C4-2B (cell line): ENCODE results near the gene ANKRD33.

Source experiments
- ZFX ChIP-seq: fragments of 450-650 bp; IDR thresholded peaks from 2 replicates; pipeline ENCODE4 v1.6.1; 2017
- TF ChIP-seq, protein P1 (sequence below): fragments of 450-650 bp; conservative IDR thresholded peaks from 2 replicates; pipeline ENCODE4 v1.5.1; 2017; ENCODE audit warnings: mild to moderate bottlenecking

DNA sequence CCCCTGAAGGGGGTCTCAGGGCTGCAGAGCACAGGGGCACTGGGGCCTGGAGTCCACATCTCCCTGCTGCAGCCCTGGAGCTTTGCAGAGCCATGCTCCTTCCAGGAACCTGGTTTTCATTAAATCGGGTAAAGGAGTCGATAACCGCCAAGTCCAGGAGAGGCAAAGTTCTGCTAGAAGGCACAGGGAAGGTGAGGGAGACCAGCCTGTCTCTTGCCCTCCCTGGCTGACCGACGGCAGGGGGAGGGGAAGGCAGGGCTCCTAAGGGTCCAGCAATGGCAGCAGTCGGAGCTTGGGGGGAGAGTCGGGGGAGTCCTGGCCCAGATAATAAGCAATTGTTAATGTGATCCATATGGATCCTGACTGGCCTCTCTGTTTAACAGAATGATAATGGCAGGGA is 42.4 kb upstream of the ANKRD33 start:
- TF ChIP-seq, protein P1, sequence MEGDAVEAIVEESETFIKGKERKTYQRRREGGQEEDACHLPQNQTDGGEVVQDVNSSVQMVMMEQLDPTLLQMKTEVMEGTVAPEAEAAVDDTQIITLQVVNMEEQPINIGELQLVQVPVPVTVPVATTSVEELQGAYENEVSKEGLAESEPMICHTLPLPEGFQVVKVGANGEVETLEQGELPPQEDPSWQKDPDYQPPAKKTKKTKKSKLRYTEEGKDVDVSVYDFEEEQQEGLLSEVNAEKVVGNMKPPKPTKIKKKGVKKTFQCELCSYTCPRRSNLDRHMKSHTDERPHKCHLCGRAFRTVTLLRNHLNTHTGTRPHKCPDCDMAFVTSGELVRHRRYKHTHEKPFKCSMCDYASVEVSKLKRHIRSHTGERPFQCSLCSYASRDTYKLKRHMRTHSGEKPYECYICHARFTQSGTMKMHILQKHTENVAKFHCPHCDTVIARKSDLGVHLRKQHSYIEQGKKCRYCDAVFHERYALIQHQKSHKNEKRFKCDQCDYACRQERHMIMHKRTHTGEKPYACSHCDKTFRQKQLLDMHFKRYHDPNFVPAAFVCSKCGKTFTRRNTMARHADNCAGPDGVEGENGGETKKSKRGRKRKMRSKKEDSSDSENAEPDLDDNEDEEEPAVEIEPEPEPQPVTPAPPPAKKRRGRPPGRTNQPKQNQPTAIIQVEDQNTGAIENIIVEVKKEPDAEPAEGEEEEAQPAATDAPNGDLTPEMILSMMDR, result no peak
- no peak for TF ChIP-seq ZFX
